NK-92 (cell line): ENCODE measurements around the gene SLC44A5.
"Not testable (repeated sequence)": the region's sequence is repeated elsewhere in the genome, so short reads cannot be mapped to it uniquely, and the experiment has no call there.

Experiments used
- DNase-seq: peaks from one replicate; lab custom pipeline; 2025; ENCODE audit not compliant: unreplicated experiment; lab: John Stamatoyannopoulos, UW

Gene SLC44A5

DNA sequence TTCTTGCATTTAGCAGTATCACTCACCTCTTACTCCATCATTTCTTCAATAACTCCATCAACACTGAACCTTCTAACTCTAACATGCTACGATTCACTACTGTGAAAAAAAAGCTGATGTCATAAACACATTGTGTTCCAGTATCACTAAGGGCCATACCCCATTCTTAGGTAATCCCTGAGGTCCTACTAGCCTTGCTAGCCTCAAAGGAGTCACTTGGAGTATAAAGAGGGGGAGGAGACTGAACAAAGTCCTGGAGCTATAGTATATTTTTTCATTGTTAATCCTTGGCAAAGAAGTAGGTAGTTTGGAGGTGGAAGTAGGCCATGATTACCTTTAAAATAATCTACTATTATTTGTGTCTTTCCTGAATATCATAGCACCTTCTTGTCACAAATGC is at the start of gene SLC44A5:
TSS of gene SLC44A5 (minus strand) at position 101 of the 400 bp plus-strand sequence. CDS start 69,667 bp downstream, outside the sequence.
- DNase-seq: no peak

GRCh38 chr1:75655931-75656330 is 45.0 kb upstream of the SLC44A5 start:
- DNase-seq: no peak

GRCh38 chr1:75647183-75647582 is 36.3 kb upstream of the SLC44A5 start:
- DNase-seq: not testable (repeated sequence)

DNA sequence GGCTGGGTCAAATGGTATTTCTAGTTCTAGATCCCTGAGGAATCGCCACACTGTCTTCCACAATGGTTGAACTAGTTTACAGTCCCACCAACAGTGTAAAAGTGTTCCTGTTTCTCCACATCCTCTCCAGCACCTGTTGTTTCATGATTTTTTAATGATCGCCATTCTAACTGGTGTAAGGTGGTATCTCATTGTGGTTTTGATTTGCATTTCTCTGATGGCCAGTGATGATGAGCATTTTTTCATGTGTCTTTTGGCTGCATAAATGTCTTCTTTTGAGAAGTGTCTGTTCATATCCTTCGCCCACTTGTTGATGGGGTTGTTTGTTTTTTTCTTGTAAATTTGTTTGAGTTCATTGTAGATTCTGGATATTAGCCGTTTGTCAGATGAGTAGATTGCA is 34.2 kb upstream of the SLC44A5 start:
- DNase-seq: not testable (repeated sequence)

DNA sequence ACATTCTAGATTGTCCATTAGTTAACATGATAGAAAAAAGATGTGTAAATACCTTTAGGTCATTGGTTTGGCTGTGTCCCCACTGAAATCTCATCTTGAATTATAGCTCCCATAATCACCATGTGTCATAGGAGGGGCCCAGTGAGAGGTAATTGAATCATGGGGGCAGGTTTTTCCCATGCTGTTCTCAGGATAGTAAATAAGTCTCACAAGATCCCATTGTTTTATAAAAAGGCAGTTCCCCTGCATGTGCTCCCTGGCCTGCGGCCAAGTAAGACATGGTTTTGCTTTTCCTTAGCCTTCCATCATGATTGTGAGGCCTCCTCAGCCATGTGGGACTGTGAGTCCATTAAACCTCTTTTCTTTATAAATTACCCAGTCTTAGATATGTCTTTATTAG is 32.5 kb upstream of the SLC44A5 start:
- DNase-seq: no peak

GRCh38 chr1:75641325-75641724 is 30.4 kb upstream of the SLC44A5 start:
- no peak for DNase-seq

DNA sequence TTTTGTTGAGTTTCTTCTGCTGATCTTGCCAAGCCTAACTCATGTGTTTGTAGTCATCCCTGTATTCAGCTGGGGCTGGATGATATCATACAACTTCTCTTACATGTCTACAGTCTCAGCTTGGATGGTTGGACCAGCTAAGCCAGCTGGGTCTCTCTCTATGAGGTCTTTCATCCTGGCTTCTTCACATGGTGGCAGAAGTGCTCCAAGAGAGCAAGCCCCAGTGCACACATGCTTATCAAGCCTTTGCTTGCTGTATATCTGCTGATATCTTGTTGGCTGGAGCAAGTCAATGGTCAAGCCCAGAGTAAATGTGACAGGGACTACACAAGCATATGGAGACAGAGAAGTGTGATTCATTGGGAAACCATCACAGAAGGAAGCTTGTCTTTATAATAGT is 29.2 kb upstream of the SLC44A5 start:
- no peak for DNase-seq

GRCh38 chr1:75632350-75632949 is 21.5 kb upstream of the SLC44A5 start:
- no peak for DNase-seq

- no peak for DNase-seq
Measured at GRCh38 chr1:75630998-75631397, 20.1 kb upstream of the SLC44A5 start.

DNA sequence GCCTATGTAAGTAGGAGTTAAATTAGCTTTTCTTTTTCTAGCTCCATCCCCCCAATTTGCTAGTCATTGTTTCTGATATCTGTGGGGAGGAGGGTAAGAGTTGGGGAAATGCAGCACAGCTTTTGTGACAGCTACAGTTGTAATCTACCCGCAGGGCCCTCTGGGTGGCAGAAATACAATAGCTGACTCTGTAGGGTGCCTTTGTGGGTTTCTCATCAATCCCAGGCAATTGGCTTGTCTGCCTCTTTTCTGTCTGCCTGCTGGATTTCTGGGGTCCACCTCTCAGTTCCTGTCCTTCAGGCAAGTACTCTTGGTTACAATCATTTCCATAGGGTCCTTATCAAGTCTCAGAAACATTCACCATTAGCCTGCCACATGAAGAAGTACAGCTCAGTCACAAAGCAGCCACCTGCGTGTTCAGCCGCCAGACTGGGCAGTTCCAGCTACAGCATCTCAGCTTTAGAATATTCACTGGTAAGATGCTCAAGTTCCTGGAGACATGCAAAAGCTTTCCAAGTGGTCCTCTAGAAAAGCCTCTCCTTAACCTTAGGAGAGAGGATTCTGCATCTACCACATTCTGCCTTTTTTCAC is 19.2 kb upstream of the SLC44A5 start:
- no peak for DNase-seq

- no peak for DNase-seq
Measured at GRCh38 chr1:75625795-75626194, 14.9 kb upstream of the SLC44A5 start.

DNA sequence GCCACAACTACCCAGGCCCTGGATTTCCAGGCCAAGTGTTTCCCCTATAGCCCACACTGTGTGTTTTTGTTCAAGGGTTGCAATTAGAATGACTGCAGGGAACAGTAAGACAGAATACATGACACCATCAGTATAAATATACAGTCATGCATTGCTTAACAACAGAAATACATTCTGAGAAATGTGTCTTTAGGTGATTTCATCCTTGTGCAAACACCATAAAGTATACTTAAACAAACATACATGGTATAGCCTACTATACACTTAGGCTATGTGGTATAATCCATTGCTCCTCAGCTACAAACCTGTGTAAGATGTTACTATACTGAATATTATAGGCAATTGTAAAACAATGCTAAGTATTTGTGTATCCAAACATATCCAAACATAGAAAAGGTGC is 7.5 kb upstream of the SLC44A5 start:
- no peak for DNase-seq

DNA sequence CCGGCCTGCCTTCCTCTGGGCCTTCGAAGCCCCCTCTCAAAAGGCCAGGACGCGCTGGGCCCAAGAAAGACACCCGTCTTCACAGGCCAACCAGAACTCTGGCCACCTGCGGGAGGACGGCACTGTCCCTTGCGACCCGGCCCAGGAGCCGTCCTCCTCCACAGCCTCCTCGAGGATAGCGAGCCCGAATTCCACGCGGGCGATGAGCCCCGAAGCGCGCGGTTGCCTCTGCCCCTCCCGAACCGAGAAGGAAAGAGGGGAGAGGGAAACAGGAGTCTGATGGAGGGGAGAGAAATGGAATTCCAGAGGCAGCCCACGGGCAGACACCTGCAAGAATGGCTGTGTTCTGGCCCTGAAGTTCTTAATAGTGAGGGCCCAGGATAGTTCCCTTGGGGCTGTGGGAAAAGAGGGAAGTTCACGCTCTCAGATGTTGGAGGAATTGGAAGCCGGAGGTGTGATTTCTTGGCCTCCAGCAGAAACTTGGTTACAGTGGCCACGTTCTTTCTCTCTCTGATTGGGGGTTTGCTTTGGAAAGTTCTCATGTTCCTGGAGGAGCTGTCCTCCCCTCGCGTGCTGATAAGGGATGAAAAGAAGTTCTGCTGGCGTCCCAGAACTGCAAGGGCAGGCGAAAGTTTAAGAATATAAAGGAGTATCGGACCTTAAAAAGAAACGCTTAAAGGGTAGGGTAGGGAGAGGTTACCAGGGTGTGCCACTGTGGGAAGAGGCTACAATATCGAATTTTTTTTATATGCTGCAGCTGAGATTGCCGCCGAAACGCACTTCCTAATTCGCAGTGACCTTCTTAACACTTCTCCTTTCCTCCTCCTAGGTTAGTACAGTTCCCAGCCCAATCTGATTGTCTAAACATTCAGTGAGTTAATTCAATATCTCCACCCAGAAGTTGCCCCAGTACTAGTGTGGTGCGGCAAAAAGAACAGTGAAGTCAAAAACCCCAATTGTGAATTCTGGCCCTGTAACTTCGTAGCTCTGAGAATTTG is 5.8 kb upstream of the SLC44A5 start:
- DNase-seq: no peak

DNA sequence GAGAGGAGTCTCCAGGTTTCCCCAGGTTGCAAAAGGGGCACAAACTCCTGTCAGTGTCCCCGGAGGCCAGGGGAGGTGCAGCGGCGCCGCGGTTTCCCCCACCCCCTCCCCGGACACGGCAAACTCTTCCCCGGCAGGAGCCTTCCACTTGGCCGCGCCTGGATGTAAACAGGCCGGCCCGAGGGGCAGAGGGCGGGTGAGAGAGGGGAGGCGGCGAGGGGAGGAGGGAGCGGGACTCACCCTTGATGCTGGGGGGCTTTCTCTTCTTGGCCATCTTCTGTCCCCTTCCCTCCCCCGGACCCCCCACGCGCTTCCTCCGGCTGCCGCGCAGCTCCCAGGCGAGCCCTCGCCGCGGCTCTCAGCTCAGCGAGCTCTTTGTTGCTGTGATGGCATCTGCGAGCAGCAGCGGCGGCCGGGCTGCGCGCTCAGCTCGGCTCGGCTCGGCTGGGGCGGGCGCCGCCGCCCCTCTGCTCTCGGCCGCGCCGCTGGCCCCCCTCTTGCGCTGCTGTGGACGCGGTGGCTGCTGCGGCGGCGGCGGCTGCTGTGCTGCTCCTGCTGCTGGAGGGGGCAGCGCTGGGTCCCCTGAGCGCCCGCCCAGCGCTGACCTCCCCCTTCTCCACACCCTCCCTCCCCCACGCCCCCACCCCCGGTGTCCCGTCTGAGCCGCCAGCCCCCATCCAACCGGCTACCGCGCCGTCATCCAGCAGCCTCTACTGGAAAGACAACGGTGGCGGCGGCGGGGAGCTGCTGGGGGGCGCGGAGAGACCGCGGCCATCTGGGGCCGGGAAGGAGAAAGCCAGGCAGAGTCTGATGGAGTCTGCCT is 4.9 kb upstream of the SLC44A5 start:
- no peak for DNase-seq

DNA sequence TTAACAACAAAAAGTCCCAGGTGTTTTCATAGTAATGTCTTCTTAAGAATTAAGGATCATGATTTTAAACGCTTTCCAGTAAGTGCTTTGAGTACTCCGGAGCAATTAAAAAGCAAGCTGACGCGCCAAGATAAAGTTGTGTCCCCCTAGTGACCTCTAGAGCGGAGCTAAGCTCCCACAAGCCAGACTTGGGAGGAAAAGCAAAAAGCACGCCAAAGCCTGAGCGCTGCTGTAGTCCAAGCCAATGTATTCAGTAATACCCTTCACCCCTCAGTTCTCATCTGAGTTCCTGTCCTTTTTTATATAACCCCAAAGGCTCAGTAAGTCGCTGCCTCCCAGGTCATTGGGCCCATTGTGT is 3.5 kb upstream of the SLC44A5 start:
- DNase-seq: no peak

DNA sequence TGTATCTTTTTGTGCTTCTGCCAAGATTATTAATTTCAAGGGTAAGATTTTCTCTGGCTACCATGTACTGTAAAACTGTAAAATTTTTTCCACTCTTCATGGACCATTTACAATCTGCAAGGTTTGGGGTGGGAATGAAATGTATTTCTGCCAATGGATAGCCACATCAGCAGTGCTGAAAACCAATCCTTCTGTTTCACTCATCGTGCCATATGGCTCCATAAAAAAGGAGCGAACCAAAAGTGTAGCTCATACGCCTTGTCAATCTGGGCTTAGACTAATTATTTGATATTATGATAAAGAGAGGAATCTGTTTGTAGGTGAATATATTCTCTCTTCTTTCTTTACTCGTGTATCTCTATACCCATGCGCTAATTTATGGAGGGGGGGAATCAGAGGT is 3.0 kb upstream of the SLC44A5 start:
- no peak for DNase-seq

DNA sequence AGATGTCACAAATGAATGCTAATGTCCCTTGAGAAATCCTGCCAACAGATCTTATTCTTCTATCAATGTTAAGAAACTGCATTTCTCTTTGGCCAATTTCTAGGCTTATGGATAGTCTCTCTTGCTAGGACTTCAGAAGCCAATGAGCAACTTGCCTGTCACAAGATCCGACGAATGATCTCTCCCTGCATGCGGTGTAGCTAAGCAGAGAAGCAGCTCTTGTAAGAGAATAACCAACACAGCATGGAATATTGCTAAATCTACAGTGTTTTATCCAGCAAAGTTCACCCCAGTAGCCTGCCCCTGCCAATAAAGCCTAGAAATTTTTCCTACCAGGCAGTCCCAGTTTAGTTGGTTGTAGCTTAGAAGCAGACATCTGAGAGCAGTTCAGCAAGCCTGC is 2.1 kb upstream of the SLC44A5 start:
- no peak for DNase-seq

- no peak for DNase-seq
Measured at GRCh38 chr1:75602486-75602885, 8.4 kb downstream of the SLC44A5 start.

DNA sequence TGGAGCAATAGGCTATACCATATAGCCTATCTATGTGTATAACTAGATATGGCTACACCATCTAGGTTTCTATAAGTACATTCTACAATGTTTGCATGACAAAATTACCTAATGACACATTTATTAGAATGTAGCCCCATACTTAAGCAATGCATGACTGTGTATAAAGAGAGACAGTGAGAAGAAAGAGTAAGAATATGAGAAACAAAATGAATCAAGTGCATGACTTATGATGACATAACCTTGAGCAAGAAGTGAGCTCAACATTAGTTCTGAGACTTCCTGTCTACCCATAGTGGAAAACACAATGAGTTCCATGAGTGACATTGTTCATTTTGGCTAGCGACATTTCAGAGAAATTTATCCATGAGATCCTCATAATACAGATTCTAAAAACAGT is 10.1 kb downstream of the SLC44A5 start:
- no peak for DNase-seq

- no peak for DNase-seq
Measured at GRCh38 chr1:75594327-75594726, 16.6 kb downstream of the SLC44A5 start.

GRCh38 chr1:75593457-75593856 is 17.5 kb downstream of the SLC44A5 start:
- DNase-seq: not testable (repeated sequence)
